Osteoblast (primary cell): ENCODE results near the gene SEC14L3. TPM values are rescaled to one million over a fixed set of nuclear protein-coding genes. Genes with fewer than 3 reads are reported as not detected.
A peak's percentile ranks its signal among the peaks of the same experiment; 100 is the strongest.

Experiments used
- DNase-seq: peaks from one replicate; pipeline ENCODE4 v3.0.0; 2011; ENCODE audit warnings: low spot score, mixed read lengths; ENCODE audit not compliant: insufficient read length; ENCODE audit errors: missing footprints
- H2AFZ ChIP-seq: 2 replicates; pipeline ENCODE4 v1.6.0; 2011; ENCODE audit warnings: mild to moderate bottlenecking, low read length
- H3K27ac ChIP-seq: 2 replicates; pipeline ENCODE4 v1.5.1; 2011; ENCODE audit warnings: mild to moderate bottlenecking, low read depth, low read length, moderate library complexity
- H3K27me3 ChIP-seq: 2 replicates; pipeline ENCODE4 v1.6.0; 2012; ENCODE audit warnings: mild to moderate bottlenecking, control low read depth, inconsistent platforms, low read length, moderate library complexity; ENCODE audit not compliant: insufficient read depth
- H3K36me3 ChIP-seq: 2 replicates; pipeline ENCODE4 v1.5.1; 2011; ENCODE audit warnings: mild to moderate bottlenecking, low read length, control low read depth, moderate library complexity; ENCODE audit not compliant: insufficient read depth
- H3K4me1 ChIP-seq: 2 replicates; pipeline ENCODE4 v1.5.1; 2011; ENCODE audit warnings: mild to moderate bottlenecking, low read length, control low read depth, moderate library complexity; ENCODE audit not compliant: insufficient read depth
- H3K4me2 ChIP-seq: 2 replicates; pipeline ENCODE4 v1.6.0; 2011; ENCODE audit warnings: mild to moderate bottlenecking, low read length; ENCODE audit not compliant: insufficient read depth
- H3K4me3 ChIP-seq: fragments of 200-600 bp; sonication (generic); 3 replicates; pipeline ENCODE4 v1.5.1; 2012; ENCODE audit warnings: mild to moderate bottlenecking, low read length, inconsistent platforms; ENCODE audit not compliant: insufficient read depth
- H3K79me2 ChIP-seq: 2 replicates; pipeline ENCODE4 v1.6.0; 2012; ENCODE audit warnings: mild to moderate bottlenecking, low read length, control low read depth, inconsistent platforms; ENCODE audit not compliant: insufficient read depth
- H3K9me3 ChIP-seq: 2 replicates; pipeline ENCODE4 v1.5.1; 2011; ENCODE audit warnings: low read depth, low read length, control low read depth
- H4K20me1 ChIP-seq: 2 replicates; pipeline ENCODE4 v1.6.0; 2012; ENCODE audit warnings: mild to moderate bottlenecking, low read length, control low read depth; ENCODE audit not compliant: insufficient read depth
- CTCF ChIP-seq: IDR thresholded peaks from 2 replicates; pipeline ENCODE4 v1.5.1; 2011; ENCODE audit warnings: mild to moderate bottlenecking, low read depth, low read length, moderate library complexity; ENCODE audit errors: extremely low read depth
- total RNA-seq: library from RNA; depleted of rRNA; stranded (reverse); fragments of >200 nt; gene quantifications from 2 replicates; pipeline ENCODE4 v1.2.3, GENCODE V29; 2012

Gene SEC14L3
- total RNA-seq, 1 donor = not detected

- no peak for TF ChIP-seq CTCF
- Histone ChIP-seq H3K27me3 (no peaks in the 10 kb centered on the region), H3K4me1 (peaks cover 3% of the 10 kb centered on the region), H2AFZ (no peak overlapping the region), H3K4me2 (no peak overlapping the region), H3K79me2 (no peaks in the 10 kb centered on the region), H4K20me1 (no peaks in the 10 kb centered on the region), H3K27ac (no peak overlapping the region), H3K9me3 (no peaks in the 10 kb centered on the region), H3K4me3 (no peak overlapping the region), H3K36me3 (no peaks in the 10 kb centered on the region)
- DNase-seq = no peak
Measured at GRCh38 chr22:30483169-30483568, 11.4 kb upstream of the SEC14L3 start.

GRCh38 chr22:30481711-30482110 lies 9.9 kb upstream of the SEC14L3 start:
- Histone ChIP-seq H3K4me1 (peaks cover 3% of the 10 kb centered on the region), H3K27ac (no peak overlapping the region), H4K20me1 (no peaks in the 10 kb centered on the region), H3K4me3 (no peak overlapping the region), H3K36me3 (no peaks in the 10 kb centered on the region), H2AFZ (no peak overlapping the region), H3K9me3 (no peaks in the 10 kb centered on the region), H3K4me2 (no peak overlapping the region), H3K27me3 (peaks cover under 1% of the 10 kb centered on the region), H3K79me2 (no peaks in the 10 kb centered on the region)
- DNase-seq = peak; percentile 80
- no peak for TF ChIP-seq CTCF

- H2AFZ ChIP-seq = no peak overlapping the region
- no peaks in the 10 kb centered on the region for H3K4me1 ChIP-seq
- H3K4me3 ChIP-seq = no peak overlapping the region
- no peak overlapping the region for H3K4me2 ChIP-seq
- H4K20me1 ChIP-seq = no peaks in the 10 kb centered on the region
- DNase-seq = no peak
- H3K36me3 ChIP-seq = no peaks in the 10 kb centered on the region
- H3K79me2 ChIP-seq = no peaks in the 10 kb centered on the region
- H3K27ac ChIP-seq = no peak overlapping the region
- H3K9me3 ChIP-seq = no peaks in the 10 kb centered on the region
- no peak for TF ChIP-seq CTCF
- H3K27me3 ChIP-seq = peaks cover 9% of the 10 kb centered on the region
Measured at GRCh38 chr22:30479981-30480380, 8.2 kb upstream of the SEC14L3 start.

- TF ChIP-seq CTCF = no peak
- H4K20me1 ChIP-seq = no peaks in the 10 kb centered on the region
- H3K36me3 ChIP-seq = no peaks in the 10 kb centered on the region
- DNase-seq = no peak
- no peaks in the 10 kb centered on the region for H3K4me1 ChIP-seq
- no peak overlapping the region for H2AFZ ChIP-seq
- H3K9me3 ChIP-seq = no peaks in the 10 kb centered on the region
- peaks cover 41% of the 10 kb centered on the region for H3K27me3 ChIP-seq
- H3K27ac ChIP-seq = no peak overlapping the region
- H3K4me2 ChIP-seq = no peak overlapping the region
- H3K79me2 ChIP-seq = no peaks in the 10 kb centered on the region
- H3K4me3 ChIP-seq = no peak overlapping the region
Measured at GRCh38 chr22:30474683-30475424, 3.0 kb upstream of the SEC14L3 start.
